HG03342 (cell line): Measurements from ENCODE around the gene ITGAE.

Experiments
- ATAC-seq: cut with Tn5 transposase; IDR thresholded peaks from one replicate; pipeline ENCODE4 v1.9.1; 2021; ENCODE audit warnings: mild to moderate bottlenecking, moderate library complexity; ENCODE audit not compliant: unreplicated experiment

The ITGAE gene

DNA sequence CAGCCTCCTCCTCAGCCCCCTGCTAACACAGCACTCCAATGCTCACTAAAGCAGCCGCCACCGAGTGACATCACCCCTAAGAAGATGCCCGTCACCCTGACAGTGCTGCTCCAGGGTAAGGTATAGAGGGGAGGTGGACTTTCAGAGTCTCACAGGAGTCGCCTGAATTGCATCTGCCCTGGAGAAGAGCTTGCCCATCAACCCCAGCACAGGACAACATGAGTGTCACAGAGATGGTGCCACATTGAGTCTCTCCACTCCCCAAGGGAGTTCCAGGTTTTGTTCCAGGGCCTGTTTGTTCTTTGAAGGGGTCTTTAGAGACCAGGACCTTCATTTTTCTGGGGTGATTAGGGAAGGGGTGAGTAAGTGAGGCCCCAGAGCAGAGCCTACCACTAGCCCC lies 102.8 kb downstream of the ITGAE start:
- ATAC-seq = no peak

GRCh38 chr17:3697103-3697476 lies 103.9 kb downstream of the ITGAE start:
- ATAC-seq = no peak

GRCh38 chr17:3695723-3696411 lies 105.1 kb downstream of the ITGAE start, which contains the start of gene P2RX5:
Gene P2RX5, minus strand, starts transcription at chr17:3696155. Its CDS starts 150 bp downstream, at chr17:3696005.
- ATAC-seq = no peak

- ATAC-seq = no peak
Measured at GRCh38 chr17:3695129-3695722, 105.8 kb downstream of the ITGAE start.

DNA sequence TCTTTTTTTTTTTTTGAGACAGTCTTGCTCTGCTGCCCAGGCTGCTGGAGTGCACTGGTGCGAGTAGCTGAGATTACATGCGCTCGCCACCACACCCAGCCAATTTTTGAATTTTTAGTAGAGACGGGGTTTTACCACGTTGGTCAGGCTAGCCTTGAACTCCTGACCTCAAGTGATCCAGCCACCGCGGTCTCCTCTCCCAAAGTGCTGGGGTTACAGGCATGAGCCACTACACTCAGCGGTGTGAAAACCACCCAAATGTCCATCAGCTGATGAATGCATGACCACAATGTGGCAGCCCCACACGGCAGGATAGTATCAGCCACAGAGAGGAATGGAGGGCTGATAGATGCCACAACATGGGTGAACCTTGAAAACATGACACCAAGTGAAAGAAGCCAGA lies 107.2 kb downstream of the ITGAE start:
- ATAC-seq = peak; percentile 39

- no peak for ATAC-seq
Measured at GRCh38 chr17:3693141-3693540, 107.8 kb downstream of the ITGAE start.

DNA sequence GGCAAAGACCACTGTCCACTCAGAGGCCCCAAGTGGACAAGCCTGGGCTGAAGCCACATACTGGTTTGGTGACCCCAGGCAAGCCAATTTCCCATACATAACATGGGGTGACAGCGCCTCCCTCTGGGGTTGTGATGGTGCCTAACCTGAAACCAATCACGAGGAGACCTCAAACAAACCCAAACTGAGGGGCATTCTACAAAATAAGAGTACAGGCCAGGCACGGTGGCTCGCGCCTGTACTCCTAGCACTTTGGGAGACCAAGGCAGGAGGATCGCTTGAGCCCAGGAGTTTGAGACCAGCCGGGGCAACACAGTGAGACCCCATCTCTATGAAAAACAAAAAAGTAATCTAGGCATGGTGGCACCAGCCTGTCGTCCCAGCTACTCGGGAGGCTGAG lies 108.6 kb downstream of the ITGAE start:
- no peak for ATAC-seq

GRCh38 chr17:3691617-3692067 lies 109.3 kb downstream of the ITGAE start:
- ATAC-seq = no peak

- ATAC-seq = no peak
Measured at GRCh38 chr17:3690094-3690715, 110.8 kb downstream of the ITGAE start.

DNA sequence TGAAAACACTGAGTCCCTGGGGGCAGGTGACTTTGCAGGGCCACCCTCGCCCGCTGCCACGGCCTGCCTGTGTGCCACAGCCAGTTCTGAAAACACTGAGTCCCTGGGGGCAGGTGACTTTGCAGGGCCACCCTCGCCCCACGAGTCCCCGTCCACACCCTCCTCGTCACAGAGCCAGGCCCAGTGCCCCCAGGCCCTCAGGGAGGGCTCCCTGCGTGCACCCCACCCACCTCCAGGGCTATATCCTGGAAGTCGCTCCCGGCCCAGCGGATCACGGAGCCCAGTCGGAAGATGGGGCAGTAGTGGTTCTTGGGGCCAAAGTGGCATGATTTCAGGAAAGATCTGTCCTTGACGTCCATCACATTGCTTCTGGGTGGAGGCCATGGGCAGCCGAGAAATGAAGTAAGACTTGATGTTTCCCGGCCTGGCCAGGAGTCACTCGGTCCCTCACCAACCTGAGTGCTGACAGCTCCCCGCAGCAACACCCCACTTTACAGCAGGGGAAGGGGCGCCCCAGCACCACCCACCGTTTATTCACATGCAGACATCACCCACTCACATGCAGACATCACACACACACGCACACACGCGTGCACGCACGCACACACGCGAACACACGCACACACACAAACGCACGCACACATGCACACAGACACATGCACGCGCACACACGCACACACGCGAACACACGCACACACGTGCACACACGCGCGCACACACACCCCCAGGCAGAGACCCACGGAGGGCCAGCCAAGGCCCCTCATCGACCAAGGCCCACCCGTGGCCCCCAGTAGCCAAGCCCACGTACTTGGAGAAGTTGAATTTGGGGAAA lies 111.5 kb downstream of the ITGAE start:
- ATAC-seq = no peak

DNA sequence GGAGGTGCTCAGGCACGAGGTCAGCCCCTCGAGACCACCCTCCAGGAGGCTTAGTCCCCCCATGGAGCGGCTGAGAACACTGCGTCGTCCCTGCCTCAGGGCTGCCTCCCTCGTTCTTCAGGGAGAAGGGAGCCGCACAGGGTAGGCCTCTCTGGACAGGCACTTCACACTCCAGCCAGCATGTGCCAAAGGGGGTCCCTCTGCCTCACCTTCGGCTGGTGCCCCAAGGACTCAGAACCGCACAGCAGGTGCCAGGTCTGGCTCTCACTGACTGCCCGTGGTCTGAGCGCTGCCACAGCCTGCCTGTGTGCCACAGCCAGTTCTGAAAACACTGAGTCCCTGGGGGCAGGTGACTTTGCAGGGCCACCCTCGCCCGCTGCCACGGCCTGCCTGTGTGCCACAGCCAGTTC lies 112.1 kb downstream of the ITGAE start:
- no peak for ATAC-seq

GRCh38 chr17:3688027-3688553 lies 112.9 kb downstream of the ITGAE start:
- ATAC-seq = no peak

DNA sequence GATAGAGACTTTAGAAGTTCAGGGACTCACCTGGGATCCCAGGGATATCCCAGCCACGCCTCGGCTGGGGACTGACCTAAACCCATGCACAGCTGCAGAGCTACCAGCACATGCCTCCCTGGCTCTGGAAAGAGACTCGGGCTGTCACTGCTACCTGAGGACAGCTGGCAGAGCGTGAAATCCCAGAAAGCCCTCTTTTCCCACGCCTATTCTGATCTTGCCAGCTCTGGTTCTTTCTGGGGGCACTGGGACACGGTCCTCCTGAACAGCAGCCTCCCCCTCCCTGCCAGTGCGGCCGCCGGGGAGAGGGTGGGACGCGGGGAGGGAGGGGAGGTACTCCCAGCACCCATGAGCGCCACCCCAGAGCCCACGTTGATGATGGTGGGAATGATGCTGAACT lies 115.8 kb downstream of the ITGAE start:
- no peak for ATAC-seq

GRCh38 chr17:3683054-3683511 lies 117.9 kb downstream of the ITGAE start:
- ATAC-seq = no peak

- ATAC-seq = no peak
Measured at GRCh38 chr17:3682033-3682432, 119.0 kb downstream of the ITGAE start.

DNA sequence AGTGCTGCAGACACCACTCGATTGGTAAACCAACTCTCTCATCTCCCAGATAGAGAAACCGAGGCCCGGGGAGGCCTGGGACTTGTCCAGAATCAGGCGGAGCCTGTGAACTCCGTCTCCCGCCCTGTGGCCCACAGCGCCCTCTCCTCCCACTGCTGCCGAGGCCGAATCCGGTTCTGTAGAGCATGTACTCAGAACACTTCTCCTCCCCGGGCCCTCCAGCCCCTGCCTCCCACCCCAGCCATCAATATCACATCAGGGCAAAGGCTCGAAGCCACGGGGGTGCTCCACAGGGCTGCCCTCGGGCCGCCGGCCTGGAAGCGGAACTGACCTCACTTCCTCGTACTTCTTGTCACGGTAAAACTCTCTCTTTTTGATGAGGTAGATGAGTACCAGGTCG lies 119.4 kb downstream of the ITGAE start:
- ATAC-seq = no peak

DNA sequence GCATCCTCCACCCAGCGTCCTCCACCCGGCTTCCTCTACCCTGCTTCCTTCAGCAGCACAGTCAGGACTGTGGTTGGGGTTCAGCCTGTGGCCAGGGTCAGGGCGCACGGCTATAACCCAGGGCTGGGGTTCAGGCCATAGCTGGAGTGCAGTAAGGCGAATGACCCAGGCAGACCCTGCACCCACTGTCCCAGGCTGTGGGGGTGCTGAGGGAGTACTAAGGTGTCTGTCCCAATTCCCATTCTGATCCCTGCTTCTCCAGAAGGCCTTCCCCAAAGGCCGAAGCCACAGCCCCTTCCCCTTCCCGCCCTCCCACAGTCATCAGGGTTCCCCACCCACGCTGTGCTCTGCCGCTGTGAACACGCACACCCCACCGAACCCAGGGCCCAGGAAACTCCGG lies 119.9 kb downstream of the ITGAE start:
- no peak for ATAC-seq

- no peak for ATAC-seq
Measured at GRCh38 chr17:3679531-3680126, 121.4 kb downstream of the ITGAE start.

DNA sequence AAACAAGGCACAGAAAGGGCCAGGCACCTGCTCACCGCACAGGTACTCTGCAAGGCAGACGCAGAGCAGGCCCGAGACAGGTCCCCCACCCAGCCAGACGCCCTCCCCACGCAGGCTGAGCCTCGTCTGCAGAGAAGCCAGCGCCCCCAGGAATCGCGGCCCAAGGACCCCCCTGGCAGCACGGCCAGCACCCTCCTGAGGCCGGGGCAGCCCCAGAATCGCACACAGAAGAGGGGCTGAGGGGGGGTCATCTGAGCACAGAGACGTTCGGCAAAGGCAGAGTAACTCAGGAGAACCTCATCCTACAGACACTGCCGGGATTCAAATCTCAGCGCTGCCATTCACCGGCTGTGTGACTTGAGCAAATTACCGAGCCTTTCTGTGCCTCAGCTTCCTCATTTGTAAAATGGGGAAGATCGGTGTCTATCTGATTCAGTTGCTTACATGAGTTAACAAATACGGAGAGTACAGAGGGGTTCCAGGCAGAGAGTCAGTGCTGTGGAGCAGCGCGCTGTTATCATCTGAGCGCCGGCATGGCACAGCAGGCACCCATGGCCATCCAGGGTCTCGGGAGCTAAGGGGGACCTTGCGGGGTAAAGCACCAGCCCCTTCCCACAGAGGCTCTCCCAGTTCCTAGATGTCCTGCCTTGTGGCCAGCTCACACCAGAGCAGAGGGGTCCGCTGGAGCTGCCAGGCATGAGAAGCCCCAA lies 122.0 kb downstream of the ITGAE start:
- ATAC-seq = no peak
